Natural killer cell (primary cell): Measurements from ENCODE around the gene TAX1BP3. TPM values are rescaled to one million over a fixed set of nuclear protein-coding genes. Genes with fewer than 3 reads are reported as not detected.

Source experiments
- ATAC-seq, 3 donors: fragments of 150-1000 bp in 2 of 3; fragments of 200-7000 bp in 1 of 3; cut with Tn5 transposase; 1 replicate in 1 of 3; 2 replicates in 2 of 3; pipeline ENCODE4 v1.10.0; 2021; ENCODE audit warnings: mild to moderate bottlenecking in 2 of 3, moderate library complexity in 2 of 3
- DNase-seq, 2 donors: peaks; one replicate each; pipeline versions ENCODE4 v3.0.0 to v3.0.0-alpha.2; 2013 to 2021; ENCODE audit warnings: mixed read lengths in 1 of 2
- H3K27ac ChIP-seq: one replicate; pipeline ENCODE4 v1.5.1; 2013; ENCODE audit warnings: mild to moderate bottlenecking, low read length
- H3K27me3 ChIP-seq: one replicate; pipeline ENCODE4 v1.6.1; 2013; ENCODE audit warnings: low read length; ENCODE audit not compliant: control insufficient read depth, insufficient read depth
- H3K36me3 ChIP-seq: one replicate; pipeline ENCODE4 v1.6.1; 2013; ENCODE audit warnings: low read length; ENCODE audit not compliant: control insufficient read depth, insufficient read depth
- H3K4me1 ChIP-seq: one replicate; pipeline ENCODE4 v1.6.1; 2013; ENCODE audit warnings: low read length; ENCODE audit not compliant: control insufficient read depth, insufficient read depth
- H3K4me3 ChIP-seq: one replicate; pipeline ENCODE4 v1.5.1; 2013; ENCODE audit warnings: low read length
- H3K9me3 ChIP-seq: one replicate; pipeline ENCODE4 v1.6.1; 2013; ENCODE audit warnings: low read length; ENCODE audit not compliant: control insufficient read depth, insufficient read depth
- H3K27ac Mint-ChIP-seq, 2 donors: one replicate each; pipeline ENCODE4 v1.8.0; 2022; ENCODE audit warnings: mild to moderate bottlenecking in 2 of 2, mixed read lengths in 2 of 2, moderate library complexity in 1 of 2
- H3K27me3 Mint-ChIP-seq, 2 donors: one replicate each; pipeline ENCODE4 v1.8.0; 2022; ENCODE audit warnings: low read depth in 2 of 2, mixed read lengths in 2 of 2
- H3K36me3 Mint-ChIP-seq: one replicate; pipeline ENCODE4 v1.8.0; 2022; ENCODE audit warnings: mixed read lengths
- H3K4me1 Mint-ChIP-seq, 2 donors: one replicate each; pipeline ENCODE4 v1.8.0; 2022; ENCODE audit warnings: mixed read lengths in 2 of 2
- H3K4me3 Mint-ChIP-seq: one replicate; pipeline ENCODE4 v1.8.0; 2022; ENCODE audit warnings: mild to moderate bottlenecking, moderate library complexity, mixed read lengths
- H3K9me3 Mint-ChIP-seq, 2 donors: one replicate each; pipeline ENCODE4 v1.8.0; 2022; ENCODE audit warnings: mixed read lengths in 2 of 2
- CTCF ChIP-seq: fragments of 200-600 bp; IDR thresholded peaks from one replicate; pipeline ENCODE4 v1.8.0; 2022; ENCODE audit warnings: antibody characterized with exemption
- WGBS: methylation state at CpG from one replicate; pipeline ENCODE4 v1.1.7; 2013; ENCODE audit warnings: missing lambda C conversion rate; ENCODE audit not compliant: insufficient coverage; 5-methylcytosine and 5-hydroxymethylcytosine counted together
- intact Hi-C: fragments of 100-400 bp; cut with micrococcal nuclease; formaldehyde crosslinking; loops from one replicate; pipeline ENCODE4 v1.14.2; 2022
- total RNA-seq, 4 donors: library from RNA; stranded (reverse); fragments of 120-200 nt in 1 of 4; gene quantifications; one replicate each; pipeline versions ENCODE4 v1.2.3 to v1.2.4, GENCODE V29; 2013 to 2022

TAX1BP3 gene
- total RNA-seq, 3 donors from 2014 or later (not counting 1 experiment from before 2014, with no cell fraction given): 15.1 to 17.0 (median 16.3) TPM

GRCh38 chr17:3692346-3692745 lies 24.0 kb upstream of the TAX1BP3 start:
- no peaks in the 10 kb centered on the region for H3K9me3 Mint-ChIP-seq
- intact Hi-C loops: loop anchor here (5.0 kb wide), 1 partner anchor 75 kb away; no protein-coding TSS in a partner anchor
- no peak overlapping the region for H3K4me3 ChIP-seq
- TF ChIP-seq CTCF: no peak
- H3K27me3 ChIP-seq: peaks cover 3% of the 10 kb centered on the region
- H3K27me3 Mint-ChIP-seq: peaks cover 0 to 8% of the 10 kb centered on the region in 2 donors
- DNase-seq (no peak), ATAC-seq (no peak)
- 84% methylated on average over 9 of the region's 9 CpGs for WGBS
- H3K36me3 Mint-ChIP-seq: no peaks in the 10 kb centered on the region
- peaks cover 71% of the 10 kb centered on the region for H3K4me1 ChIP-seq
- H3K27ac Mint-ChIP-seq: no peak overlapping the region
- peaks cover 12 to 36% of the 10 kb centered on the region in 2 donors for H3K4me1 Mint-ChIP-seq
- no peak overlapping the region for H3K27ac ChIP-seq
- H3K9me3 ChIP-seq: no peaks in the 10 kb centered on the region
- peaks cover 2% of the 10 kb centered on the region for H3K36me3 ChIP-seq
- H3K4me3 Mint-ChIP-seq: no peak overlapping the region

- Mint-ChIP-seq H3K4me3 (no peak overlapping the region), H3K36me3 (no peaks in the 10 kb centered on the region), H3K9me3 (no peaks in the 10 kb centered on the region), H3K4me1 (peaks cover 12 to 33% of the 10 kb centered on the region in 2 donors), H3K27me3 (peaks cover 0 to 8% of the 10 kb centered on the region in 2 donors), H3K27ac (no peak overlapping the region)
- intact Hi-C loops: loop anchor here (5.0 kb wide), 1 partner anchor 76 kb away; no protein-coding TSS in a partner anchor
- 89% methylated on average over 16 of the region's 16 CpGs for WGBS
- no peak for TF ChIP-seq CTCF
- Histone ChIP-seq H3K36me3 (peaks cover 2% of the 10 kb centered on the region), H3K9me3 (no peaks in the 10 kb centered on the region), H3K4me1 (peaks cover 69% of the 10 kb centered on the region), H3K4me3 (no peak overlapping the region), H3K27me3 (peaks cover 3% of the 10 kb centered on the region), H3K27ac (no peak overlapping the region)
- ATAC-seq: no peak
- DNase-seq: no peak
Measured at GRCh38 chr17:3691617-3692067, 23.3 kb upstream of the TAX1BP3 start.

GRCh38 chr17:3690094-3690715 lies 21.8 kb upstream of the TAX1BP3 start:
- H3K4me3 Mint-ChIP-seq: no peak overlapping the region
- ATAC-seq (no peak), DNase-seq (no peak)
- no peak overlapping the region for H3K27ac Mint-ChIP-seq
- Histone ChIP-seq H3K4me1 (peaks cover 56% of the 10 kb centered on the region), H3K4me3 (no peak overlapping the region), H3K27ac (no peak overlapping the region), H3K9me3 (no peaks in the 10 kb centered on the region), H3K27me3 (peaks cover 3% of the 10 kb centered on the region), H3K36me3 (peaks cover 2% of the 10 kb centered on the region)
- no peaks in the 10 kb centered on the region for H3K9me3 Mint-ChIP-seq
- peaks cover 0 to 8% of the 10 kb centered on the region in 2 donors for H3K27me3 Mint-ChIP-seq
- 94% methylated on average over 22 of the region's 22 CpGs for WGBS
- peaks cover 12 to 20% of the 10 kb centered on the region in 2 donors for H3K4me1 Mint-ChIP-seq
- H3K36me3 Mint-ChIP-seq: no peaks in the 10 kb centered on the region
- intact Hi-C loops: loop anchor here (5.0 kb wide), 1 partner anchor 77 kb away; no protein-coding TSS in a partner anchor
- TF ChIP-seq CTCF: no peak
